RWPE2 (cell line): Measurements from ENCODE around the gene GPR150.

Experiments used
- ATAC-seq: fragments of 200-7000 bp; cut with Tn5 transposase; 3 replicates; pipeline ENCODE4 v1.9.1; 2021; ENCODE audit warnings: low read depth
- DNase-seq: peaks from one replicate; pipeline ENCODE4 v3.0.0-alpha.2; 2020; ENCODE audit warnings: low spot score
- H3K27ac ChIP-seq: fragments of 450-650 bp; 2 replicates; pipeline ENCODE4 v1.5.1; 2017; ENCODE audit warnings: mild to moderate bottlenecking; ENCODE audit not compliant: poor library complexity, severe bottlenecking
- H3K27me3 ChIP-seq: fragments of 250-450 bp; sonication (Bioruptor Pico); 2 replicates; pipeline ENCODE4 v1.5.1; 2021; ENCODE audit warnings: mild to moderate bottlenecking, moderate library complexity; ENCODE audit not compliant: insufficient read depth, poor library complexity, severe bottlenecking
- H3K36me3 ChIP-seq: fragments of 250-450 bp; sonication (Bioruptor Pico); 2 replicates; pipeline ENCODE4 v1.5.1; 2020; ENCODE audit warnings: low read depth, mild to moderate bottlenecking, moderate library complexity
- H3K4me1 ChIP-seq: fragments of 250-450 bp; sonication (Bioruptor Pico); 2 replicates; pipeline ENCODE4 v1.5.1; 2021; ENCODE audit warnings: mild to moderate bottlenecking, moderate library complexity; ENCODE audit not compliant: insufficient read depth, poor library complexity, severe bottlenecking
- H3K4me3 ChIP-seq: fragments of 250-450 bp; sonication (Bioruptor Pico); 2 replicates; pipeline ENCODE4 v1.5.1; 2021; ENCODE audit warnings: mild to moderate bottlenecking, moderate library complexity; ENCODE audit not compliant: severe bottlenecking
- H3K9me3 ChIP-seq: fragments of 250-450 bp; sonication (Bioruptor Pico); 2 replicates; pipeline ENCODE4 v1.5.1; 2021; ENCODE audit warnings: mild to moderate bottlenecking, moderate library complexity; ENCODE audit not compliant: severe bottlenecking
- CTCF ChIP-seq: fragments of 450-650 bp; IDR thresholded peaks from one replicate; pipeline ENCODE4 v1.5.1; 2017; ENCODE audit warnings: mild to moderate bottlenecking, moderate library complexity; ENCODE audit not compliant: poor library complexity, severe bottlenecking

Gene GPR150

GRCh38 chr5:95647886-95648860 is 28.3 kb downstream of the GPR150 start:
- Histone ChIP-seq H3K9me3 (no peaks in the 10 kb centered on the region), H3K4me1 (peaks cover 7% of the 10 kb centered on the region), H3K27me3 (no peaks in the 10 kb centered on the region), H3K4me3 (no peak overlapping the region), H3K36me3 (peaks cover 3% of the 10 kb centered on the region; the same call in 1 of the 2 replicates), H3K27ac (peak overlapping the region; percentile 58)
- TF ChIP-seq CTCF, result no peak
- DNase-seq (no peak), ATAC-seq (no peak)

GRCh38 chr5:95649274-95649673 is 29.4 kb downstream of the GPR150 start:
- Histone ChIP-seq H3K9me3 (no peaks in the 10 kb centered on the region), H3K36me3 (peaks cover 3% of the 10 kb centered on the region; the same call in 1 of the 2 replicates), H3K27ac (no peak overlapping the region), H3K4me3 (no peak overlapping the region), H3K27me3 (no peaks in the 10 kb centered on the region), H3K4me1 (peaks cover 7% of the 10 kb centered on the region)
- TF ChIP-seq CTCF, result no peak
- DNase-seq (no peak), ATAC-seq (no peak)

- ATAC-seq (no peak), DNase-seq (no peak)
- TF ChIP-seq CTCF, result no peak
- Histone ChIP-seq H3K27ac (no peak overlapping the region), H3K4me1 (peaks cover 7% of the 10 kb centered on the region), H3K27me3 (no peaks in the 10 kb centered on the region), H3K4me3 (no peak overlapping the region), H3K36me3 (peaks cover 3% of the 10 kb centered on the region; the same call in 1 of the 2 replicates), H3K9me3 (no peaks in the 10 kb centered on the region)
Measured at GRCh38 chr5:95649842-95650620, 30.1 kb downstream of the GPR150 start.

GRCh38 chr5:95652849-95653248 is 33.0 kb downstream of the GPR150 start:
- DNase-seq, result no peak
- no peak for TF ChIP-seq CTCF
- Histone ChIP-seq H3K4me1 (peaks cover 4% of the 10 kb centered on the region), H3K27ac (no peak overlapping the region), H3K9me3 (no peaks in the 10 kb centered on the region), H3K27me3 (no peaks in the 10 kb centered on the region), H3K4me3 (no peak overlapping the region), H3K36me3 (peaks cover 3% of the 10 kb centered on the region; the same call in 1 of the 2 replicates)
- no peak for ATAC-seq
